GM12892 (cell line): Measurements from ENCODE around the gene CBR1.

Experiments
- POLR2A ChIP-seq: IDR thresholded peaks from 2 replicates; pipeline ENCODE4 v1.6.1; 2011; ENCODE audit warnings: low read depth, low read length, control low read depth
- POLR2AphosphoS5 ChIP-seq: IDR thresholded peaks from 2 replicates; pipeline ENCODE4 v1.6.1; 2011; ENCODE audit warnings: low read depth, low read length, control low read depth

- no peak for TF ChIP-seq POLR2AphosphoS5
- no peak for TF ChIP-seq POLR2A
Observed at GRCh38 chr21:36075953-36076352, 6.1 kb downstream of the CBR1 start.
